Smooth muscle cell (in vitro differentiated cells): Measurements from ENCODE around the gene ADPRHL1. TPM values are rescaled to one million over a fixed set of nuclear protein-coding genes. Genes with fewer than 3 reads are reported as not detected.

Experiments used
- DNase-seq: peaks from one replicate; lab custom pipeline; 2025; ENCODE audit not compliant: unreplicated experiment; lab: John Stamatoyannopoulos, UW
- H2AFZ ChIP-seq: fragments of 200-600 bp; sonication (generic); 2 replicates; pipeline ENCODE4 v1.6.0; 2016; ENCODE audit warnings: antibody characterized with exemption, low read depth, mild to moderate bottlenecking
- H3F3A ChIP-seq: fragments of 200-600 bp; sonication (generic); 2 replicates; pipeline ENCODE4 v1.6.0; 2017; ENCODE audit warnings: antibody characterized with exemption, low read depth
- H3K27ac ChIP-seq: fragments of 200-600 bp; sonication (generic); 2 replicates; pipeline ENCODE4 v1.5.1; 2016; ENCODE audit warnings: low read depth, mild to moderate bottlenecking
- H3K27me3 ChIP-seq: fragments of 200-600 bp; sonication (generic); 2 replicates; pipeline ENCODE4 v1.6.1; 2016; ENCODE audit warnings: low read depth, mild to moderate bottlenecking
- H3K36me3 ChIP-seq: fragments of 200-600 bp; sonication (generic); 2 replicates; pipeline ENCODE4 v1.5.1; 2016; ENCODE audit warnings: low read depth
- H3K4me1 ChIP-seq: fragments of 200-600 bp; sonication (generic); 2 replicates; pipeline ENCODE4 v1.5.1; 2016; ENCODE audit warnings: low read depth
- H3K4me2 ChIP-seq: fragments of 200-600 bp; sonication (generic); 2 replicates; pipeline ENCODE4 v1.6.0; 2016; ENCODE audit warnings: mild to moderate bottlenecking
- H3K4me3 ChIP-seq: fragments of 200-600 bp; sonication (generic); 2 replicates; pipeline ENCODE4 v1.5.1; 2016; ENCODE audit warnings: mild to moderate bottlenecking
- H3K79me2 ChIP-seq: fragments of 200-600 bp; sonication (generic); 2 replicates; pipeline ENCODE4 v1.6.0; 2016; ENCODE audit warnings: low read depth, mild to moderate bottlenecking
- H3K9ac ChIP-seq: fragments of 200-600 bp; sonication (generic); 2 replicates; pipeline ENCODE4 v1.6.0; 2016; ENCODE audit warnings: low read depth
- H3K9me3 ChIP-seq: fragments of 200-600 bp; sonication (generic); replicated peaks from 2 replicates; pipeline ENCODE4 v1.5.1; 2016; ENCODE audit warnings: low read depth
- H4K20me1 ChIP-seq: fragments of 200-600 bp; sonication (generic); 2 replicates; pipeline ENCODE4 v1.6.0; 2016; ENCODE audit warnings: low read depth
- WGBS: methylation state at CpG from one replicate; pipeline ENCODE4 v1.1.7; 2016; ENCODE audit warnings: low lambda C conversion rate; 5-methylcytosine and 5-hydroxymethylcytosine counted together
- polyA plus RNA-seq: library from polyadenylated mRNA; unstranded; fragments of >200 nt; fragmentation: Nextera tagmentation; extraction: Ambion mirVana; gene quantifications from 2 replicates; pipeline ENCODE4 v1.2.1, GENCODE V29; 2016
- small RNA-seq: library from RNA; depleted of rRNA; stranded (forward); fragments of <200 nt; gene quantifications from one replicate; pipeline ENCODE3, GENCODE V24; 2014
- total RNA-seq: library from RNA; depleted of rRNA; stranded (reverse); fragments of >200 nt; gene quantifications from 2 replicates; pipeline ENCODE4 v1.2.3, GENCODE V29; 2014
- TF ChIP-seq, protein P1 (sequence below): fragments of 200-600 bp; sonication (generic); IDR thresholded peaks from 2 replicates; pipeline ENCODE4 v1.5.1; 2017; ENCODE audit warnings: borderline replicate concordance, mild to moderate bottlenecking, antibody characterized with exemption; ENCODE audit not compliant: insufficient read depth, poor library complexity, severe bottlenecking

Gene ADPRHL1
- total and polyA plus RNA-seq, 2 experiments from 2014 or later: 0.18 to 1.2 TPM

DNA sequence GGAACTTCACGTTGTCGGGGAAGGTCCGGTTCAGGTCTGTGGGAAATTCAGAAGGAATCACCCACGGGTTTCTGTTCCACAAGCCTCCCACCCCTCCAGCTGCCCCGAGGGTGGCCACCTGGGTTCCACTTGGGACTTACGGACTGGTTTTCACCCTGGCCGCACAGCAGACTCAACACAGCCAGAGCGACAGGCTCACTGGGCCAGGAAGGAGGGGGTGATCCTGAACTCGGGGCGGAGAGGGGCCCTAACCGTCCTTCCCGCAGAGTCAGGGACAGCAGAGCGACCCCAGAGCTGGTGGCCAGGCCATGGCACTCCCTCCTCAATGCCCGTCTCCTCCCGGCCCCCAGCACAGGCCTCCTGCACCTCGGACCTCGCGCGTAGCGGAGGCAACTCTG lies 102.4 kb downstream of the ADPRHL1 start:
- no peak overlapping the region for H3K4me3 ChIP-seq
- H3K9me3 ChIP-seq: no peaks in the 10 kb centered on the region
- H4K20me1 ChIP-seq: no peaks in the 10 kb centered on the region
- TF ChIP-seq, protein P1, sequence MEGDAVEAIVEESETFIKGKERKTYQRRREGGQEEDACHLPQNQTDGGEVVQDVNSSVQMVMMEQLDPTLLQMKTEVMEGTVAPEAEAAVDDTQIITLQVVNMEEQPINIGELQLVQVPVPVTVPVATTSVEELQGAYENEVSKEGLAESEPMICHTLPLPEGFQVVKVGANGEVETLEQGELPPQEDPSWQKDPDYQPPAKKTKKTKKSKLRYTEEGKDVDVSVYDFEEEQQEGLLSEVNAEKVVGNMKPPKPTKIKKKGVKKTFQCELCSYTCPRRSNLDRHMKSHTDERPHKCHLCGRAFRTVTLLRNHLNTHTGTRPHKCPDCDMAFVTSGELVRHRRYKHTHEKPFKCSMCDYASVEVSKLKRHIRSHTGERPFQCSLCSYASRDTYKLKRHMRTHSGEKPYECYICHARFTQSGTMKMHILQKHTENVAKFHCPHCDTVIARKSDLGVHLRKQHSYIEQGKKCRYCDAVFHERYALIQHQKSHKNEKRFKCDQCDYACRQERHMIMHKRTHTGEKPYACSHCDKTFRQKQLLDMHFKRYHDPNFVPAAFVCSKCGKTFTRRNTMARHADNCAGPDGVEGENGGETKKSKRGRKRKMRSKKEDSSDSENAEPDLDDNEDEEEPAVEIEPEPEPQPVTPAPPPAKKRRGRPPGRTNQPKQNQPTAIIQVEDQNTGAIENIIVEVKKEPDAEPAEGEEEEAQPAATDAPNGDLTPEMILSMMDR: no peak
- no peak overlapping the region for H3K27ac ChIP-seq
- DNase-seq: no peak
- no peaks in the 10 kb centered on the region for H3K36me3 ChIP-seq
- H3F3A ChIP-seq: no peaks in the 10 kb centered on the region
- H3K4me1 ChIP-seq: no peaks in the 10 kb centered on the region
- no peaks in the 10 kb centered on the region for H3K27me3 ChIP-seq
- 96% methylated on average over 20 of the region's 20 CpGs for WGBS
- no peak overlapping the region for H3K4me2 ChIP-seq
- H2AFZ ChIP-seq: no peak overlapping the region
- no peaks in the 10 kb centered on the region for H3K79me2 ChIP-seq
- no peak overlapping the region for H3K9ac ChIP-seq

DNA sequence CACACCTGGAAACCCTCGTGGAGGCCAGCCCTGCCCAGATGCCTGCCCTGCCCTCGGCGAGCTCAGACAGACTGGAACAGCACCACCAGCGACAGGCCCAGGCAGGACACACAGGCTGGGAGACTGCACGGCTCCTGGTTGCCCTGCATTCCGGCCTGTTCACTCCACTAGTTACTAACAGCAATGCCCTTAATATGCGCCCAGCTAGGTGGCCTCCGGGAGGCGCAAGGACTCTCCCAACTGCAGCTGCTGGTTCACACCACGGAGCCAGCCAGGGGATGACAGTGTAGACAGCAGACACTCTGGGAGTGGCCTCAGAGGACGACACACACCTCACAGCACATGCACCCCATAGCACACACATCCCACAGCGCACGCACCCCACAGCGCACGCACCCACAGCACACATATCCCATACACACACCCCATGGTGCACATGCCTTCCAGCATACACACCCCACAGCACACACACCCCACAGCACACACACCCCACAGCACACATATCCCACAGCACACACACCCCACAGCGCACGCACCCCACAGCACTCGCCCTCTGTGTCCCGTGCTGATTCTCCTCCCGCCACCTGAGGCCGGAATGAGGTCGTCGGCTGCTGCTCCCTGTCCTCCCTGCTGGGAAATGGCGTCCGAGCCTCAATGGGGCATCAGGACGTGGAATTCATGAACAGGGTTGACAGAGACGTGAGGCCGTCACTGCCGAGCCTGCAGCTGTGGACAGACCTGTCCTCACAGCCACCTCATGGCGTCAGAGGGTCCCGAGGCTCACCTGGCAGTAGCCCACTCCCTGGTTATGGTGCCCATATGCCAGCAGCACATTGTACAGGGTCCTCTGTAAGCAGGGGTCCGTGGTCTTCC lies 103.0 kb downstream of the ADPRHL1 start:
- Histone ChIP-seq H3K79me2 (no peaks in the 10 kb centered on the region), H3K27ac (no peak overlapping the region), H3F3A (no peaks in the 10 kb centered on the region), H3K36me3 (no peaks in the 10 kb centered on the region), H3K27me3 (no peaks in the 10 kb centered on the region), H3K9ac (no peak overlapping the region), H3K4me2 (no peak overlapping the region), H2AFZ (no peak overlapping the region), H4K20me1 (no peaks in the 10 kb centered on the region), H3K9me3 (no peaks in the 10 kb centered on the region), H3K4me1 (no peaks in the 10 kb centered on the region), H3K4me3 (no peak overlapping the region)
- 89% methylated on average over 32 of the region's 32 CpGs for WGBS
- TF ChIP-seq, protein P1: no peak
- no peak for DNase-seq

Small RNA genes within 50 kb of the gene (small RNA-seq; reads per million reads assigned to genes)
- gene RNU1-16P: 0.11 reads per million

Other genes with a start within 250 kb of the ADPRHL1 start
- gene PCID2, start 244.8 kb downstream of the ADPRHL1 start, total RNA-seq: 25.5 and 27.1 TPM in 2 replicates
- gene PCID2, start 244.8 kb downstream of the ADPRHL1 start, polyA plus RNA-seq: 26.2 and 32.5 TPM in 2 replicates
- 61.5 and 62.7 TPM in 2 replicates for gene CUL4A, start 243.9 kb downstream of the ADPRHL1 start, total RNA-seq
- gene CUL4A, start 243.9 kb downstream of the ADPRHL1 start, polyA plus RNA-seq: 40.3 and 42.3 TPM in 2 replicates
- gene LAMP1, start 156.2 kb downstream of the ADPRHL1 start, total RNA-seq: 111 TPM in 2 replicates
- 146 and 159 TPM in 2 replicates for gene LAMP1, start 156.2 kb downstream of the ADPRHL1 start, polyA plus RNA-seq
- gene GRTP1, start 89.4 kb downstream of the ADPRHL1 start, total RNA-seq: 2.2 and 4.4 TPM in 2 replicates
- 4.4 and 6.5 TPM in 2 replicates for gene GRTP1, start 89.4 kb downstream of the ADPRHL1 start, polyA plus RNA-seq
- 6.3 and 10.6 TPM in 2 replicates for gene DCUN1D2, start 37.2 kb upstream of the ADPRHL1 start, total RNA-seq
- 9.4 and 10.8 TPM in 2 replicates for gene DCUN1D2, start 37.2 kb upstream of the ADPRHL1 start, polyA plus RNA-seq
- gene TFDP1, start 131.3 kb upstream of the ADPRHL1 start, total RNA-seq: 46.1 and 53.6 TPM in 2 replicates
- gene TFDP1, start 131.3 kb upstream of the ADPRHL1 start, polyA plus RNA-seq: 38.5 and 52.8 TPM in 2 replicates
- not detected in 2 replicates for gene ATP4B, start 204.7 kb upstream of the ADPRHL1 start, total RNA-seq
- gene ATP4B, start 204.7 kb upstream of the ADPRHL1 start, polyA plus RNA-seq: not detected in 2 replicates
- not detected in 2 replicates for gene GRK1, start 213.7 kb upstream of the ADPRHL1 start, total RNA-seq
- gene GRK1, start 213.7 kb upstream of the ADPRHL1 start, polyA plus RNA-seq: not detected in 2 replicates